NCI-H524 treated with DMSO at 0.1 percent for 48 hours (cell line): ENCODE results near the gene CELF2.
"Not testable (repeated sequence)": the region's sequence is repeated elsewhere in the genome, so short reads cannot be mapped to it uniquely, and the experiment has no call there.

Experiments
- DNase-seq: peaks from one replicate; lab custom pipeline; 2025; lab: John Stamatoyannopoulos, UW

The CELF2 gene

DNA sequence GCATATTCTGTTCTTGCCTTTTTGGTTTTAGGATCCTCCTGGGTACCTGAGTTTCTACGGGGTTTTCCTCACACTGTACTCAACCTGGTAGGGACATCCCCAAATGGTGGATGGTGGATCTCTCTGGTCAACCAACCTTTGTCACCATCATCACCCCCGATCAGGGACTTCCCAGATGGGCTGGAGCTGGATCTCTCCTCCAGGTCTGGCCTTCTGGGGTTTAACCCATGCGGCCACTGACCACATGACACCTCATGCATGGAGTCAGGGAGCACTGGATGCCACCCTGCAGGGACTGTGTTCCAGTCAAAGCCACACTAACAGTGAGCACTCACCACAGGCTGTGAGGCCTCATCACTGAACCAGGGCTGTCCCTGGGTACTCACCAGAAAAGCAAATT lies 80.0 kb downstream of the CELF2 start:
- no peak for DNase-seq

DNA sequence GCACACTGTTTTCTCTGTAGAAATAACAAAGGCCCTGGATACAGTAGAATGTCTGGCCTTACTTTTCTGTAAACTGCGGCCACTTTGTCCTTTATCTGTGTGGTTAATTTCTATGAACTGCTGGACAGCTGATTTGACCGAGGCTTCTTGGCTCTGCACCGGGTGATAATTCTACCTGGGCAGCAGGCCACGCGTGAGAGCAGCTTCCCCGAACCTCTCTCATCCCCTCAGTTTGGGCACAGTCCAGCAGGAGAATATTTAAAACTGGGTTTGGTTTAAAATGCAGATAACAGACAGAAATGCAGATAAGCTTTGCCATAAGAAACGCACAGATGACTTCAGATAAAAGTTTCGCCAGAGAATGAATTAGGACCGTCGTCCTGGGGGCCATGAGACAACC lies 81.0 kb downstream of the CELF2 start:
- DNase-seq, result no peak

DNA sequence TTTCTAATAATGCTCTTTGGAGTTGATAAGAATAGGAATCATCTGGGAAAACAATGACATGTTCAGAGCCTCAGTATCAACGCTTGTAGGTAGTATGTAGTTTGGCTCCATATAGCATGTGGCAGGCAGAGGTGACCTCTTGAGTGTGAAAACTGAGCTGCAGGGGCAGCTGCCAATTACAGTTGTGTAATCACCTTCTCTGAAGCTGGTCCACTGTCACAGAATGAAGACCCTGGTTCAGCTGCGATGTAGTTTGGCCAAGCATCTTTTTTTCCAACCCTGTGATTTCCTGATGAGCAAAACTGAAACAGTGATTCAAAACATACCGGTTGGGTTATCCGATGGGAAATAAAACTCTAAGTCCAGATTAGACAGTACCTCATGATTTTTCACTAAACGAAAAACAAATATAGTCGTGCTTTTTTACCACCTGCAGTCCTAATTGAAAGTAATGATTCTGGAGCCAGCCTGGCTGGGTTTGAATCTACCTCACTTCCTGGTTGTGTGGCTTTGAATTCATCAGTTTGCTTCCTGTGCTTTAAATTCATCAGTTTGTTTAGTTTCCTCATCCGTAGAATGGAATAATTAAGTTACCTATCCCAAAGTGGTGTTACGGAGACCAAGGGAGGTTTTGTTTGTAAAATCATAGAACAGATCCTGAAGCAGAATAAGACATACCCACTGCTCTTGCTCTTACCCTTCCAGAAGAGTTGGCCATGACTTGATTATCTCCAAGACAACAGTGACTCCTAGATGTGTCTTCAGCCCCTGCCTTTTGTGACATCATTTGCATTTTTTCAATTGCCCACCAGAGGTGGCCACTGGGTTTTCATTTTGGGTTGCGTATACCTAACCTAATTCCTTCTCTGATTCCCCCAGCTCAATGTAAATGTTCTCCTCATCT lies 87.4 kb downstream of the CELF2 start:
- DNase-seq, result no peak

DNA sequence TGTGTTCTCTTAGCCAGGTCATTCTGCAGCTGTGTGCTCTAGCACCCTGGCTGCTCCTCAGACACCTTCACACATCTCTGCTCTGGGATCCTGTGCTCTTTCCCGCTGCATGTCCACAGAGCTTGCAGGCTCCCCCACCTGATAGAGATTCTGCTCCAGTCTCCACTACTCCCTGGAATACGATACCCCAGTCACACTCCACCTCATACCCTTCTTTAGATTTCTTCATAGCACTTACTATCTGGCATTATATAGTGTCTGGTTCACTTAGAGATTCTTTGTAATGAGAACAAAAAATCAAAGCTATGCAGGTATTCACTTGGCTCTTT lies 88.0 kb downstream of the CELF2 start:
- no peak for DNase-seq

DNA sequence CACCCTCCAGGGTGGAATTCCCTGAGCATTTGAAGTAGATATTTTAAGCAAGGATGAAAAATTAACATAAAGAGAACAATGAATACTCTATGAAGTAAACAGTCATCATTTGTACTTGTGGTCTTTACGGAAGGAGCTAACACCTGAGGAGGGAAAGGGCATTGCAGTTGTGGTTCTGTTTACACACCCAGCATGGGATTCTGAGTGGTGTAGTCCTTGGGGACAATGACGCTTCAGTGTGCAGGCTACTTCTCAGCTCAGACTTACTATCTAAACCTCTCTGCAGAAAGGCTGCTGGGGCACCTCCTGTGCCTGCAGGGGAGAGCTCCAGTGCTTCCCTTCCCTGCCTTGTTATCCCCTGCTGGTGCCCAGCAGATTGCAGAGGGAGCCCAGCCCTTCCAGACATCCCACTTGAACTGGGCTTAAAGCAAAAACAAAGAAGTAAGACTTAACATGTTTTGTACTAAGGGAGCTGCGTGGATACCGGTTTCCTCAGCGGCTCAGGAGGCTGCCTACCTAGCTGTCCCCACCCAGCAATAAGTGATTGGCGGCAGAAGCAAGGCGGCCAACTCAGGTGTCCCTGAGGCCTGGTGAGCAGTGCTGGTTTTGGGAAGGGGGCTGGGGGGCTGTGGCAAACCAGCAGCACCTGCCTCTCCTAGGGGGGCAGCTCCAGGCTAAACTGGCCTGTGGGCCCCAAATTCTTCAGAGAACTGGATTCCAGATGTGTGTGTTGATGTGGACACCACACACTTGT lies 89.1 kb downstream of the CELF2 start:
- no peak for DNase-seq

DNA sequence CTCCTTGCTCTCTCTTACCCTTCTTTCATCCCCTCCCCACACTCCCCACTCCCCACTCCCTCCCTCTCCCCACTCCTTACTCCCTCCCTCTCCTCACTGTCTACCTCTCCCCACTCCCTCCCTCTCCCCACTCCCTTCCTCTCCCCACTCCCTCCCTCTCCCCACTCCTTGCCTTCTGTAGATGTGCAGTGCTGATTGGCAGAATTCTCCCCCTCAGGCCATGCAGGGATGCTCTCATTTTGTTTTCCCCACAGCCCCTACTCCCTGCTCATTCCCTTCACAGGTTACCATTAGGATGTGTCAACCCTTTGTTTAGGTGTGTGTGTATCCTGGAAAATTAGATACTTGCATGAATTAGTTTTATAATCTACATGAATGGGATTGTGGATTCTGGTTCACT lies 90.3 kb downstream of the CELF2 start:
- no peak for DNase-seq

DNA sequence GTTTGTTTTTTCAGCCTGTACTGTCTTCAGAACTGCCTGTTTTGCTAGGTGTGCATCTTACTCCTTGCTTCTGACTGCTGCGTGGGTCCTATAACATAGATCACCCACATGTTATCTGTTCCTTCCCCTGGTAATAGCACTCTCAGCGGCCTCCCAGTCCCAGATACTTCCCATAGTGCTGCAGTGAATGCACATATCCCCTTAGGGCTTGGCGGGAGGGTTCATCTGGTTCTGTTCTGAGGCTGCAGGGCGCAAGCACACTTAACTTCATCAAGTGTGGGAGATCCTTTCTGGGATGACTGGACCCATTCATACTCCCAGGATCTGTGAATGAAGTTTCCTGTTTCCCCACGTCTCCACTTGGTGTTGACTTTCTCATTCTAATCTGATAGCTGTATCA lies 90.7 kb downstream of the CELF2 start:
- DNase-seq, result no peak

DNA sequence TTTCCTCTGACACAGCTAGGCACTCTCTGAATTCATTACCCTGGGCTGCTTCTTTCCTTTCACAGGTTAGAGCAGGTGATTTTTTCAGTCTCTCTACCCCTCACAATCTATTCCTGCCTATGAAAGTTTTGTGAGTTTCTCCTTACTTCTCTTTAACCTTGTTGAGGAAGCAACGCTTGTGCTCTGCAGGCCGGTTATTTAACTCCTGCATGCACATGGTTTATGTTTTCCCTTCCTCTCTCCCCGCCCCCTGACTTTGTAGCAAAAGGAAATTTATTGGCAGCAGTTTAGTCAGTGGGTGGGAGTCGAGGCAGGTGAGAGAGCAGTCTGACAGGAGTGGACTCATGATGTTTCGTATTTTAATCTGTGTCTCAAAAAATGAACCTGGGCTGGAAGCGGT lies 91.9 kb downstream of the CELF2 start:
- no peak for DNase-seq

DNA sequence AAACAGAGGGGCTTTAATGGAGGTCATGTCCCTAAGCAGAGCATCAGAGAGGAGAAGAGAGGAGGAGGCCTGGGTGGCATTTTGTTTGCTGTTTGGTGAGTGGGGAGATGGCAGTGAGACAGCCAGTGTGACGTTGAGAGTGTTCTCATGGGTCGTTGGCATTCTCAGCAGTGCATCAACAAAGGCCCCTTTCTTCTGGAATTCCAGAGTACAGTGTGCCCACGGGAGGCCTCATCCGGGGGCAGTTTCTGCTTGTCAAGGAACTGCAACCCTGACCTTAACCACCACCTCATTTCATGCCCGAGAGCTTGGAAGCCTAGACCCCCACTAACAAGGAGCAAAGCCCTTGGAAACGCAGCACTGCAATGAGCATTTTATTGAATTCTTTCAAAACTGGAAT lies 92.9 kb downstream of the CELF2 start:
- DNase-seq, result no peak

DNA sequence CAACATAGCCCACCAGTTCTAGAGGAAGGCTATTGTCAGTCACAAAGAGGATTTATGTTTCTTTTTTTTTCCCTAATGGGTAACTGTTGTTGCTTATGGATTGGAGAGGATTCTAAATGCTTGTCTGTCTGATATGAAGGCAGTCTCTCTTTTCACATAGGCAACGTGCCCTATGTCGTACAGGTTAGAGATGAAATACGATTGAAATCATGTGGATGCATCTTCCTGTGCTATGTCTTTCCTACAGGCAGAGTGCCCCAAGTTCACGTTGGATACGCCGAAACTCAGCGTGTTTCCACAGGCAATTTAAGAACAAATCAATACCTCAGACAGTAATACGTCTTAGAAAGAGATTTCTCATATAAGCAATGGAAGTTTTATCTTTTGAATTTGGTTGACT lies 93.8 kb downstream of the CELF2 start:
- no peak for DNase-seq

DNA sequence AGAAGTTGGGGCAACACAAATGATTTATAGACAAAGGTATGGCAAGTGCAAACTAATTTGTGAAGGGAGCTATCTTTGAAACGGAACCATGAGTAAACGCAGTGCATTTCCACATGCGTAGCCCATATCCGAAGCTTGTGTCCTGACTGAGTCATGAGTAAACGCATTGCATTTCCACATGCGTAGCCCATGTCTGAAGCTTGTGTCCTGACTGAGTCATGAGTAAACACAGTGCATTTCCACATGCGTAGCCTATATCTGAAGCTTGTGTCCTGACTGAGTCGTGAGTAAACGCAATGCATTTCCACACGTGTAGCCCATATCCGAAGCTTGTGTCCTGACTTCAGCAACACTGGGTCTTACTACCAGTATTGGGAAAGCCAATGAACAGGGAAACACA lies 95.0 kb downstream of the CELF2 start:
- DNase-seq, result no peak

DNA sequence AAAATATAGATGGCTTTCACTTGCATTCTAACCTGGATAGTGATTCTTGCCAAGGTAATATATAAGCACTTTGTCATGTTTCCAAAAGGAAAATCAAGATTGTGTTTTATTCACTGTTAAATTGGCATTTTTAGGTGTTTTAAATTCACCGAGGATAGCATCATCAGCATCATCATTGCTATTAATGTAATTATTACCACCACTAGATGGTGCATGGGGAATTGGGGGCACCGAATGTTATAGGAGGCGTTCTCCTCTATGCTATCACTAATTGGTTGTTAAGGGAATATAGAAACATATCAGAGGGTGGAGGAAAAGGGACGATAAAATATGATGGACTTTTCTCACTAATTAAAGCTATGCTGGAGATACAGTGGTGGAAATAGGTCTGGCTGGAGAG lies 95.5 kb downstream of the CELF2 start:
- no peak for DNase-seq

DNA sequence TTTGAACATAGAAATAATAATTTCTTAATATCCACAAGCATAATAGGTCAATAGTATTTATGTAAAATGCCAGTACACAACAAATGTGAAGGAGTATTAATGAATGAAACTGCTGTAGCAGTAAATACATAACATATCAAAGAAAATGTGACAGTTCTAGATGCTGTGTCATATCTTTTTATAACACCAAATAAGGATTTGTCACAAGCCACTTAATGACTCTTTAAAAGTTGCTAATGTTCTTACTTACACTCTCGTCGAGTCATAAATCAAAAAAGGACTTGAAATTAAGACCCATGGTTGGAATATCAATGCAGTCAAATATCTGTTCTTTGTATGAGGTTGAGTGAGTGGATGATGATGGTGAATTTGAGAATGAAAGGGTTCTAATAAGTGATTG lies 96.6 kb downstream of the CELF2 start:
- DNase-seq, result no peak

DNA sequence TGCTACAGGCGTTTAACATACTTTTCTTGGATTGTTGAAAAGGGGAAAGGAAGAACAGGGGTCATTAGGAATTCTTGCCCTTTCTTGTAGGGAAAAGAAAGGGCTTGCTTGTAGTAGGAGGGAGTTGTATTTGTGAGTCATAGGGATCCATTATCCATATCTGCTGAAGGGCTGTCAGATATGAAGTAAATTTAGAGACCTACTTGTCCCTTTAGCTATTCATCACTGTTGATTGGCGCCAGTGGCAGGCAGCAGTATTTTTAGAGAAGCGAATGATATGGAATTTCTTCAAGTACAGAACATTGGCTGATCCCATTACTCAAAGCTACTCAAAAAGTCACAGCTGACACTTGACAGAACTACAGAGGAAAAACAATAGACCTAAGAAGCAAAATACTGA lies 97.7 kb downstream of the CELF2 start:
- no peak for DNase-seq

DNA sequence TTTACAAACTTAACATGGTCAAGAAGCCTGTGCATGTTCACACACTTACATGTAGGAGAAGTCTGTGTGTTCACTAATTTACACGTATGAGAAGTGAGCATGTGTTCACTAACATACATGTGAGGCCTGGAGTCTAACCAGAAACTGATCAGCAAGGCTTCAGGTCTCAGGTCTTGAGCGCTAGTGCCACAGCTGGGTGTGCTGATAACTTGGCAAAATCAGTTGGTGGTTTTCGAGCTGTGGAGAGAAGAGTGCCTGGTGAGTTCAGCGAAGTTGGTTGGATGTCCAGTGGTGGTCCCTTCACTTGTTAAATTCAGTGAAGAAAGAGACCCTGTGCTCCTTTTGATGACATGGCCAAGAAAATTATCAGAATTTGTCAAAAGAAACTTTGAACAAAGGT lies 98.7 kb downstream of the CELF2 start:
- no peak for DNase-seq

DNA sequence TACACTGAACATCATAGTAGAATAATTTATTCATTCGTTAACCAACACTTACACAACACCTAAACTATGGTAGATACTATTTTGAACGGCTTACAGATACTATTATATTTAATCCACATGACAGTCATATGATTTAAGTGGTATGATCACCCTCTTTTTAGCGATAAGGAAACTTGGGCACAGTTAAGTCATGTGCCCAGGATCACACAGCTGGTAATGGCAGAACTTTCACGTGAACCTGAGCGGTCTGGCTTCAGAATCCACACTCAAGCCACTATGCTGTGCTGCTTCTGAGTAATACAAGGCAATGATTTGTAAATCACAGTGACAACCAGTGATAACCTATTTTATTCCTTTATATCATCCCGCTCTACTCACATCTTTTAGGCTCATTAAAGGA lies 99.1 kb downstream of the CELF2 start:
- no peak for DNase-seq

DNA sequence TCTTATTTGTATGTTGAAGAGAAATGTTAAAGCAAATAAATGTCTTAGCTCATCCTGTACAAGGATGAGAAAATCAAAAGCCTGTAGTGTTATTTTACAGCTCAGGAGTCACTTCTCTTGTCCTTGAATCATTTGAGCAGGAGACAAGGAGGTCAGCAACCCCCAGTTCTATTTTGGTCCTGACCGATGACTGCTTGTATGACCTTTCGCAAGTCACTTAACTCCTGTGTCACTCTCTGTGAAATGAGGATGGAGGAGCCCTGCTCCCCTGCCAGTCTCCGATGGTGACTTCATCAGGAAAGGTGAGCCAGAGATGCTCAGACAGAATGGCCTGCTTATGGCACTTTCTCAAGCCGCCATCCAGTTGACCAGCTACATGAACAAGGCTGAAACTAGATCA lies 101.0 kb downstream of the CELF2 start:
- no peak for DNase-seq

DNA sequence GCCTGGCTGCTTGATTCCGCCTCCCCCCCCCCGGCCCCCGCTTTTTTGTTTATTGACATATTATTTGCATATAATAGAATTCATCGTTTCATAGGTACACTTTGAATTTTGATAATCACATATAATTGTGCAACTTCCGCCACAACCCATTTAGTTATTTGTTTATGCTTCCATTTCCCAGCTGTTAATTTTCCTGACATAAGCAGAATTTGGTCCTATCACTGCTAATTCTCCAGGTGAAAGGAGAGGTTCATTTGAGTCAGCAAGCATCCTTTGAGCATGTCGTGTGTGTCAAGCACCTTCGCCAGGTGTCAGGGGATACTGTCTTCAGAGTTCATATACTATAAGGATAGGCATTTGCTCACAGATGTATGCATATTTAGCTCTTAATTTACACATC lies 102.2 kb downstream of the CELF2 start:
- no peak for DNase-seq

DNA sequence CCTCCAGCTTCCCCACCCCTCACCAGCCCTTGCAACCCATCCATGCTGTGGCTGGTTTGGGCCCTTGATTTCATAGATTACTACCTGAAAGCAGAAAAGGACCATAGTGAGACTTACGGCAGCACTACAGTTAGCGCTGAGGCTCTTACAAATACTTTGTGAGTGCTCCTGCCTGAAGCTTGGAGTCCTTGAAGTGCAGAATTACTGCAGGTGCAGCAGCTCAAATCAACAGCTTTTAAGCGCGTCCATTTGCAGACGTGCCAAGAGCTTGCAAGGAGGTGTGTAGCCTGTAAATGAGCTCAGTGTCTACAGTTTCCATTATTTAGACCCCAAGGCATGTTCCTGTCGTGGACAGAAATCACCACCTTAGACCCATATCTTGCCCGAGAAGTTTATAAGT lies 103.0 kb downstream of the CELF2 start:
- no peak for DNase-seq

DNA sequence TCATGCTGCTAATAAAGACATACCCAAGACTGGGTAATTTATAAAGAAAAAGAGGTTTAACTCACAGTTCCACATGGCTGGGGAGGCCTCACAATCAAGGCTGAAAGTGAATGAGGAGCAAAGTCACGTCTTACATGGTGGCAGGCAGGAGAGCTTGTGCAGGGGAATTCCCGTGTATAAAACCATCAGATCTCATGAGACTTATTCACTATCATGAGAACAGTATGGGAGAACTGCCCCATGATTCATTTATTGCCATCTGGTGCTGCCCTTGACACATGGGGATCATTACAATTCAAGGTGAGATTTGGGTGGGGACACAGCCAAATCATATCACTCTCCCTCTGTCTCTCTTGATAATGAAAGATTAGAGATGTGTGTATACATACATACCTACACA lies 106.2 kb downstream of the CELF2 start:
- DNase-seq, result not testable (repeated sequence)

DNA sequence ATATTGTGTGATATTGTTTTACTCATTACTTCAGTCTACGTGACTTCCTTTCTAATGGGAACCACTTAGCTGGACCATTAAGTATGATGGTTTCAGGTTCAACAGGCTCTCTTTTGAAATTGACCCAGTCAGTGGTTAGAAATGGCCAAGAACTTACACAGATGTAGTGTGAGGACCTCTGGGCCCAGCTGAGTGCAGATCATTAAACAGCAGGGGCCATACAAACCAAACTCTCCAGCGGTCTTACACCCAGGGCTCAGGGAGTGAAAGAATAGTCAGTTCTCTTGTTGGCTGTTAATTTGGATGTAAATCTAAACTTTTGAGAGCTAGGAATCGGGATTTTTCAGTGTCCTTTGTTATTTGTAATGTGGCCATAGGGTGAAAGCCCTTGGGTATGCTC lies 107.3 kb downstream of the CELF2 start:
- DNase-seq, result no peak

DNA sequence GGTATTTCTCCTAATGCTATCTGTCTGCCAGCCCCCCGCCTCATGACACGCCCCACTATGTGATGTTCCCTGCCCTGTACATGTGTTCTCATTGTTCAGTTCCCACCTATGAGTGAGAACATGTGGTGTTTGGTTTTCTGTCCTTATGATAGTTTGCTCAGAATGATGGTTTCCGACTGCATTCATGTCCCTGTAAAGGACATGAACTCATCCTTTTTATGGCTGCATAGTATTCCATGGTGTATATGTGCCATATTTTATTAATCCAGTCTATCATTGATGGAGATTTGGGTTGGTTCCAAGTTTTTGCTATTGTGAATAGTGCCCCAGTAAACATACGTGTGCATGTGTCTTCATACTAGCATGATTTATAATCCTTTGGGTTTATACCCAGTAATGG lies 109.3 kb downstream of the CELF2 start:
- DNase-seq, result not testable (repeated sequence)

DNA sequence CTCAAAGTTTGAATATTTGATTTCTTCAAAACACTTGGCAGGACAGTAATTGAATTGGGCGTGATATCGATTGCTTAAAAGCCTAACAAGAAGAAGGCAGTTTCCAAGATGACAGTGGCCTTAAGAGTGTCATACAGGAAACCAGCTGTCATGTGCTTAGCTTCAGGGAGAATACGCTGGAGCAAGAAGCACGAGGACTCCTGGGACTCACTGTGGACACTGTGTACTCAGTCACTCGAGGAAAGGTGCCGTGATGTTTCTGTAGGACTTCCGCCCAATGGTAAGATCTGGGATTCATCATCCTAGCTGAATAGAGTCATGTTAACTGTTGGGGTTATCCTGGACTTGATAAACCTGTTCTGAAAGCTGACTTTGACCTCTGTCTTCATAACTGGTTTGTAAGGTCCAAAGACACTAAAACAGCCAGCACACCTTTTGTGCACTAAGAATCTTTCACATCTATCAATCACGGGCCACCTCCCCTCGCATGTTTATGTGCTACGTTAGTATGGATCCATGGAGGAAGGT lies 113.5 kb downstream of the CELF2 start:
- DNase-seq, result no peak
